Heart right ventricle (tissue), 16 donors: Measurements from ENCODE around the gene VGLL1. TPM values are rescaled to one million over a fixed set of nuclear protein-coding genes. Genes with fewer than 3 reads are reported as not detected.

ENCODE experiments used
- ATAC-seq, 8 donors: fragments of 200-7000 bp; cut with Tn5 transposase; one replicate each; pipeline ENCODE4 v1.9.1; 2020; ENCODE audit warnings: mild to moderate bottlenecking in 8 of 8, moderate library complexity in 8 of 8, moderate number of reproducible peaks in 1 of 8
- DNase-seq, 2 donors: peaks; one replicate each; pipeline ENCODE4 v3.0.0-alpha.2; 2020
- H3K27ac ChIP-seq, 10 donors: fragments of 200-600 bp; sonication (generic) in 2 of 10; one replicate each; pipeline versions ENCODE4 v1.5.0 to v1.8.0; 2020 to 2022; ENCODE audit warnings: mild to moderate bottlenecking in 3 of 10
- H3K27me3 ChIP-seq, 7 donors: fragments of 200-600 bp; one replicate each; pipeline ENCODE4 v1.8.0; 2021 to 2022; ENCODE audit warnings: mild to moderate bottlenecking in 2 of 7
- H3K36me3 ChIP-seq, 9 donors: fragments of 200-600 bp; sonication (generic) in 1 of 9; one replicate each; pipeline versions ENCODE4 v1.5.0 to v1.8.0; 2020 to 2022; ENCODE audit warnings: mild to moderate bottlenecking in 2 of 9
- H3K4me1 ChIP-seq, 9 donors: fragments of 200-600 bp; sonication (generic) in 1 of 9; one replicate each; pipeline versions ENCODE4 v1.5.0 to v1.8.0; 2020 to 2022; ENCODE audit warnings: mild to moderate bottlenecking in 4 of 9
- H3K4me3 ChIP-seq, 10 donors: fragments of 200-600 bp; sonication (generic) in 2 of 10; one replicate each; pipeline versions ENCODE4 v1.5.0 to v1.8.0; 2020 to 2022; ENCODE audit warnings: mild to moderate bottlenecking in 7 of 10, moderate library complexity in 2 of 10
- H3K9me3 ChIP-seq, 11 donors: fragments of 200-600 bp in 10 of 11; sonication (generic) in 2 of 11; one replicate each; pipeline versions ENCODE4 v1.5.0 to v1.8.0; 2013 to 2022; ENCODE audit warnings: mild to moderate bottlenecking in 2 of 11, control low read depth in 1 of 11, moderate library complexity in 1 of 11
- CTCF ChIP-seq, 9 donors: fragments of 200-600 bp; sonication (generic) in 2 of 9; IDR thresholded peaks; one replicate each; pipeline versions ENCODE4 v1.5.0 to v1.8.0; 2021 to 2022; ENCODE audit warnings: antibody characterized with exemption in 9 of 9, mild to moderate bottlenecking in 5 of 9, moderate library complexity in 1 of 9
- WGBS, 2 donors: extraction: QIAGEN DNeasy Blood & Tissue Kit; methylation state at CpG; one replicate each; pipeline ENCODE4 v1.1.7; 2013; ENCODE audit warnings: inconsistent platforms in 1 of 2; 5-methylcytosine and 5-hydroxymethylcytosine counted together
- intact Hi-C, 10 donors: fragments of 100-400 bp; cut with DNase I; formaldehyde crosslinking; loops; one replicate each; pipeline versions ENCODE4 v1.11.1 to v1.14.2; 2022
- polyA plus RNA-seq, 2 donors: library from polyadenylated mRNA; stranded (reverse); fragments of 200-250 nt; gene quantifications; one replicate each; pipeline ENCODE4 v1.2.3, GENCODE V29; 2013
- total RNA-seq, 10 donors: library from RNA; stranded (reverse); fragmentation: NEBNext Ultra II Directional in 3 of 10; extraction: Animal tissue kit (Norgen Biotek cat#: 25700) in 3 of 10; gene quantifications; one replicate each; pipeline versions ENCODE4 v1.2.1 to v1.2.4, GENCODE V29; 2021 to 2023
- donor health status: Arrhythmogenic right ventricular cardiomyopathy.
- donor health status: ischemic (EF 13 %, LVEDD 7.1; RV severe dilation, severe dysfunction).
- donor health status: healthy with polysubstance abuse.
- donor health status: DM: no; HTN: yes; CAD: no.
- donor health status: DM: no; HTN: no; CAD: no.
- donor health status: ischemic (EF 25% LVEDD 6.9; RV normal size, moderate dysfunction).
- donor health status: ischemic (EF 25% LVEDD 5.7; RV mildly dilated, moderate dysfunction).
- donor health status: healthy.
- donor health status: DM: yes; HTN: yes; CAD: no.
- donor health status: Ischemic cardiomyopathy.
- donor health status: ischemic (EF 35%, LVEDD 5.7; RV mildly dilated, moderate dysfunction).
- donor health status: nonischemic (EF 11% LVEDD 7.7; RV severe dilation, severe dysfunction).
- donor health status: DM: yes; HTN: yes; CAD: no.
- donor health status: PGD.
- donor health status: ischemic (EF 29% LVEDD 5.4; RV normal size, mild dysfunction).
- donor health status: nonischemic (EF 23%, LVEDD 6.1; RV moderate dilation, normal function).

VGLL1 gene
- total and polyA plus RNA-seq, 12 donors: not detected

GRCh38 chrX:136574548-136574947, 42.5 kb downstream of the VGLL1 start:
- H3K36me3 ChIP-seq: no peaks in the 10 kb centered on the region
- H3K27me3 ChIP-seq: peaks cover 0 to 15% (median 0%) of the 10 kb centered on the region in 7 donors
- H3K9me3 ChIP-seq: peaks cover 0 to 4% (median 0%) of the 10 kb centered on the region in 11 donors
- no peak overlapping the region for H3K27ac ChIP-seq
- DNase-seq: peak in 1 of 2 donors; percentile 3
- ATAC-seq: peak in 5 of 8 donors; percentile 19 to 61 (median 39)
- H3K4me1 ChIP-seq: peaks cover 0 to 11% (median 4%) of the 10 kb centered on the region in 9 donors
- TF ChIP-seq CTCF (IDR thresholded peaks at IDR 0.05): no peak
- intact Hi-C loops: loop anchor here in 3 of 10 donors (10.0 kb wide), 2 partner anchors 300 to 550 kb away; no protein-coding TSS in a partner anchor
- H3K4me3 ChIP-seq: no peak overlapping the region
- WGBS, 2 donors: 0 to 2% methylated on average over 3 of the region's 3 CpGs

GRCh38 chrX:136577552-136577951, 45.5 kb downstream of the VGLL1 start:
- DNase-seq: peak; percentile 29 to 38

GRCh38 chrX:136580316-136580715, 48.3 kb downstream of the VGLL1 start:
- DNase-seq: no peak
- TF ChIP-seq CTCF (IDR thresholded peaks at IDR 0.05): no peak
- H3K27ac ChIP-seq: no peak overlapping the region
- H3K27me3 ChIP-seq: peaks cover 0 to 19% (median 0%) of the 10 kb centered on the region in 7 donors
- no peak overlapping the region for H3K4me3 ChIP-seq
- H3K4me1 ChIP-seq: peaks cover 0 to under 1% (median 0%) of the 10 kb centered on the region in 9 donors
- intact Hi-C loops: loop anchor here in 1 of 10 donors (10.0 kb wide), 1 partner anchor 556 kb away; no protein-coding TSS in a partner anchor
- H3K36me3 ChIP-seq: no peaks in the 10 kb centered on the region
- H3K9me3 ChIP-seq: no peaks in the 10 kb centered on the region
- ATAC-seq: no peak

More at GRCh38 chrX:136577552-136577951, 45.5 kb downstream of the VGLL1 start:
- intact Hi-C loops: loop anchor here in 5 of 10 donors (2.0 to 10.0 kb wide), 8 partner anchors 51 to 1600 kb away; partner anchors contain the start of gene HTATSF1 (in 2 of the 5)
- no peaks in the 10 kb centered on the region for H3K36me3 ChIP-seq
- TF ChIP-seq CTCF (IDR thresholded peaks at IDR 0.05): peak; percentile 22 to 70 (median 64)
- H3K4me3 ChIP-seq: no peak overlapping the region
- peak in 7 of 8 donors; percentile 61 to 92 (median 82) for ATAC-seq
- H3K27me3 ChIP-seq: peaks cover 0 to 19% (median 0%) of the 10 kb centered on the region in 7 donors
- 3% methylated on average over 6 of the region's 6 CpGs for WGBS, 2 donors
- peaks cover 0 to 4% (median 0%) of the 10 kb centered on the region in 11 donors for H3K9me3 ChIP-seq
- H3K27ac ChIP-seq: no peak overlapping the region
- peaks cover 0 to 11% (median 4%) of the 10 kb centered on the region in 9 donors for H3K4me1 ChIP-seq

GRCh38 chrX:136582624-136583023, 50.6 kb downstream of the VGLL1 start:
- H3K27ac ChIP-seq: no peak overlapping the region
- no peaks in the 10 kb centered on the region for H3K9me3 ChIP-seq
- peaks cover 0 to 8% (median 0%) of the 10 kb centered on the region in 9 donors for H3K4me1 ChIP-seq
- intact Hi-C loops: loop anchor here in 1 of 10 donors (10.0 kb wide), 1 partner anchor 558 kb away; no protein-coding TSS in a partner anchor
- H3K36me3 ChIP-seq: no peaks in the 10 kb centered on the region
- ATAC-seq: no peak
- no peak for TF ChIP-seq CTCF (IDR thresholded peaks at IDR 0.05)
- WGBS, 2 donors: 87 to 95% methylated on average over 3 of the region's 3 CpGs
- no peak for DNase-seq
- no peak overlapping the region for H3K4me3 ChIP-seq
- peaks cover 0 to 15% (median 0%) of the 10 kb centered on the region in 7 donors for H3K27me3 ChIP-seq
